HG03565 (cell line): ENCODE results near the gene ISCA1.
A peak's percentile ranks its signal among the peaks of the same experiment; 100 is the strongest.

ENCODE experiments used
- ATAC-seq: cut with Tn5 transposase; IDR thresholded peaks from one replicate; pipeline ENCODE4 v1.9.1; 2021; ENCODE audit warnings: mild to moderate bottlenecking, moderate library complexity; ENCODE audit not compliant: unreplicated experiment

The ISCA1 gene

GRCh38 chr9:86286278-86286677 is 3.9 kb upstream of the ISCA1 start:
- no peak for ATAC-seq

GRCh38 chr9:86285261-86285660 is 2.9 kb upstream of the ISCA1 start:
- no peak for ATAC-seq

- ATAC-seq = peak; percentile 14
These were observed 719 bp upstream of the ISCA1 start for GRCh38 chr9:86282979-86283535.

- no peak for ATAC-seq
These were observed 703 bp downstream of the ISCA1 start for GRCh38 chr9:86281593-86282076.

- no peak for ATAC-seq
These were observed 1.8 kb downstream of the ISCA1 start for GRCh38 chr9:86280580-86280979.

GRCh38 chr9:86279839-86280238 is 2.5 kb downstream of the ISCA1 start:
- no peak for ATAC-seq

GRCh38 chr9:86277072-86277471 is 5.3 kb downstream of the ISCA1 start:
- ATAC-seq = no peak

GRCh38 chr9:86275962-86276361 is 6.4 kb downstream of the ISCA1 start:
- ATAC-seq = no peak

- no peak for ATAC-seq
These were observed 7.3 kb downstream of the ISCA1 start for GRCh38 chr9:86274821-86275643.

- no peak for ATAC-seq
These were observed 10.1 kb downstream of the ISCA1 start for GRCh38 chr9:86272221-86272620.

GRCh38 chr9:86263876-86264275 is 18.5 kb downstream of the ISCA1 start:
- ATAC-seq = no peak

GRCh38 chr9:86262492-86262891 is 19.8 kb downstream of the ISCA1 start:
- no peak for ATAC-seq

GRCh38 chr9:86259557-86259956 is 22.8 kb downstream of the ISCA1 start, which contains the start of gene C9orf153:
Gene C9orf153, minus strand, starts transcription at chr9:86259657. Its CDS starts 30,054 bp downstream, at chr9:86229603.
- no peak for ATAC-seq

- no peak for ATAC-seq
These were observed 24.9 kb downstream of the ISCA1 start for GRCh38 chr9:86257391-86257790.

GRCh38 chr9:86256653-86257052 is 25.7 kb downstream of the ISCA1 start:
- no peak for ATAC-seq

GRCh38 chr9:86253577-86253976 is 28.8 kb downstream of the ISCA1 start:
- no peak for ATAC-seq

- ATAC-seq = no peak
These were observed 29.5 kb downstream of the ISCA1 start for GRCh38 chr9:86252870-86253269.

- no peak for ATAC-seq
These were observed 32.2 kb downstream of the ISCA1 start for GRCh38 chr9:86250123-86250522.

- ATAC-seq = no peak
These were observed 33.6 kb downstream of the ISCA1 start for GRCh38 chr9:86248746-86249145.

- ATAC-seq = peak; percentile 94
These were observed 35.6 kb downstream of the ISCA1 start for GRCh38 chr9:86246752-86247161.

- no peak for ATAC-seq
These were observed 40.3 kb downstream of the ISCA1 start for GRCh38 chr9:86242071-86242470.

GRCh38 chr9:86241216-86241615 is 41.1 kb downstream of the ISCA1 start:
- ATAC-seq = no peak
